Panc1 (cell line): Measurements from ENCODE around the gene MCM5. TPM values are rescaled to one million over a fixed set of nuclear protein-coding genes. Genes with fewer than 3 reads are reported as not detected.

ENCODE experiments used
- ATAC-seq: fragments of 200-7000 bp; cut with Tn5 transposase; 2 replicates; pipeline ENCODE4 v1.9.1; 2020; ENCODE audit warnings: mild to moderate bottlenecking, moderate library complexity
- BruUV-seq: library from RNA; stranded (reverse); fragments of 400-500 nt; replicated peaks from 2 replicates; lab custom pipeline; 2021; lab: Mats Ljungman, UMichigan
- CTCF ChIA-PET: fragments of 300-600 bp; sonication (Branson Sonifier 250); formaldehyde crosslinking; loops from one replicate; lab custom pipeline; 2022; ENCODE audit warnings: antibody characterized with exemption; lab: Charles Lee
- POLR2A ChIA-PET: fragments of 300-600 bp; sonication (Branson Sonifier 250); formaldehyde crosslinking; loops from one replicate; lab custom pipeline; 2022; ENCODE audit warnings: antibody characterized with exemption; lab: Charles Lee
- DNase-seq: peaks from one replicate; pipeline ENCODE4 v3.0.0-alpha.2; 2010; ENCODE audit warnings: low read depth, low spot score
- H3K27ac ChIP-seq: 2 replicates; pipeline ENCODE4 v1.5.1; 2011; ENCODE audit warnings: mild to moderate bottlenecking, low read length, inconsistent platforms
- H3K27me3 ChIP-seq: fragments of 200-500 bp; sonication (Bioruptor generic); 2 replicates; pipeline ENCODE4 v1.6.0; 2014; ENCODE audit warnings: low read length, inconsistent platforms; ENCODE audit not compliant: control insufficient read depth, insufficient read depth
- H3K36me3 ChIP-seq: fragments of 200-500 bp; sonication (Bioruptor generic); 2 replicates; pipeline ENCODE4 v1.5.1; 2014; ENCODE audit warnings: inconsistent platforms, mild to moderate bottlenecking, low read length, moderate library complexity; ENCODE audit not compliant: control insufficient read depth, insufficient read depth
- H3K4me1 ChIP-seq: 2 replicates; pipeline ENCODE4 v1.5.1; 2011; ENCODE audit warnings: inconsistent platforms, mild to moderate bottlenecking, low read length, moderate library complexity; ENCODE audit not compliant: control insufficient read depth, insufficient read depth
- H3K4me3 ChIP-seq, 2 experiments: 2 replicates each; pipeline ENCODE4 v1.5.1; 2011 to 2012; ENCODE audit warnings: low read depth in 2 of 2, low read length in 2 of 2, mild to moderate bottlenecking in 2 of 2, inconsistent platforms in 1 of 2, moderate library complexity in 1 of 2
- H3K9me3 ChIP-seq: fragments of 200-500 bp; sonication (Bioruptor generic); 2 replicates; pipeline ENCODE4 v1.5.1; 2014; ENCODE audit warnings: low read depth, mild to moderate bottlenecking, inconsistent platforms, low read length, moderate library complexity; ENCODE audit not compliant: control insufficient read depth, insufficient read depth
- CTCF ChIP-seq: fragments of 450-650 bp; IDR thresholded peaks from 2 replicates; pipeline ENCODE4 v1.5.1; 2017; ENCODE audit warnings: mild to moderate bottlenecking
- POLR2AphosphoS5 ChIP-seq: IDR thresholded peaks from 2 replicates; pipeline ENCODE4 v1.6.1; 2012; ENCODE audit warnings: mild to moderate bottlenecking, low read depth, low read length, moderate library complexity
- REST ChIP-seq, 2 experiments: IDR thresholded peaks; 2 replicates each; pipeline ENCODE4 v1.6.1; 2011 to 2012; ENCODE audit warnings: low read depth in 2 of 2, control low read depth in 1 of 2, low read length in 1 of 2, mild to moderate bottlenecking in 1 of 2, moderate library complexity in 1 of 2; ENCODE audit not compliant: insufficient read depth in 1 of 2
- SIN3A ChIP-seq: IDR thresholded peaks from 2 replicates; pipeline ENCODE4 v1.6.1; 2012; ENCODE audit warnings: low read depth, mild to moderate bottlenecking, low read length, moderate library complexity, borderline replicate concordance; ENCODE audit not compliant: insufficient read depth
- TCF7L2 ChIP-seq: IDR thresholded peaks from 2 replicates; pipeline ENCODE4 v1.6.1; 2011; ENCODE audit warnings: mild to moderate bottlenecking, low read depth, low read length, inconsistent platforms
- in situ Hi-C: cut with HindIII; loops from 2 replicates; pipeline ENCODE4 v1.10.0; 2016; ENCODE audit warnings: low sequenced_read_pairs, low pct_unique_long_range_greater_than_20kb
- intact Hi-C: fragments of 100-400 bp; cut with micrococcal nuclease; formaldehyde crosslinking; loops from one replicate; pipeline ENCODE4 v1.10.0; 2022; ENCODE audit not compliant: unreplicated experiment
- total RNA-seq: library from RNA; stranded (reverse); gene quantifications from one replicate; pipeline ENCODE4 v1.2.1, GENCODE V29; 2021; ENCODE audit not compliant: unreplicated experiment

The MCM5 gene
- total RNA-seq, 1 experiment from 2014 or later = 122 TPM

- no peaks in the 10 kb centered on the region for H3K36me3 ChIP-seq
- intact Hi-C loops (no loop called here), in situ Hi-C loops (no loop called here)
- ChIA-PET CTCF (no interaction called here), POLR2A (no interaction called here)
- TF ChIP-seq CTCF (no peak), REST (IDR thresholded peaks at IDR 0.05; ENCODE audit: insufficient read depth in 1 of 2, low read depth in 2 of 2, low read length in 1 of 2) (no peak), SIN3A (no peak), POLR2AphosphoS5 (no peak), TCF7L2 (no peak)
- no TSS peak for BruUV-seq
- H3K27ac ChIP-seq = no peak overlapping the region
- H3K27me3 ChIP-seq = no peaks in the 10 kb centered on the region
- no peak overlapping the region for H3K4me3 ChIP-seq
- DNase-seq (no peak), ATAC-seq (no peak)
- no peaks in the 10 kb centered on the region for H3K4me1 ChIP-seq
- H3K9me3 ChIP-seq = no peaks in the 10 kb centered on the region
These were observed 53.1 kb downstream of the MCM5 start for GRCh38 chr22:35452810-35453743.

- Histone ChIP-seq H3K4me1 (no peaks in the 10 kb centered on the region), H3K27ac (no peak overlapping the region), H3K27me3 (no peaks in the 10 kb centered on the region), H3K9me3 (no peaks in the 10 kb centered on the region), H3K36me3 (no peaks in the 10 kb centered on the region), H3K4me3 (no peak overlapping the region)
- in situ Hi-C loops = no loop called here
- ChIA-PET CTCF (no interaction called here), POLR2A (no interaction called here)
- BruUV-seq = no TSS peak
- TF ChIP-seq POLR2AphosphoS5 (no peak), REST (IDR thresholded peaks at IDR 0.05; ENCODE audit: insufficient read depth in 1 of 2, low read depth in 2 of 2, low read length in 1 of 2) (no peak), TCF7L2 (no peak)
- no peak for ATAC-seq
- DNase-seq = no peak
- intact Hi-C loops = no loop called here
These were observed 54.6 kb downstream of the MCM5 start for GRCh38 chr22:35454416-35455054.
